Chondrocyte (in vitro differentiated cells): ENCODE measurements around the gene PGAM5. TPM values are rescaled to one million over a fixed set of nuclear protein-coding genes. Genes with fewer than 3 reads are reported as not detected.

ENCODE experiments used
- DNase-seq: peaks from one replicate; pipeline ENCODE4 v3.0.0; 2021; ENCODE audit warnings: mixed read lengths, low spot score
- H3K27ac Mint-ChIP-seq: one replicate; pipeline ENCODE4 v1.8.0; 2021; ENCODE audit warnings: mild to moderate bottlenecking, moderate library complexity, mixed read lengths; ENCODE audit not compliant: unreplicated experiment
- H3K27me3 Mint-ChIP-seq: 2 replicates; pipeline ENCODE4 v1.8.0; 2021; ENCODE audit warnings: low read depth, mixed read lengths
- H3K36me3 Mint-ChIP-seq: 2 replicates; pipeline ENCODE4 v1.8.0; 2021; ENCODE audit warnings: low read depth, mixed read lengths
- H3K4me1 Mint-ChIP-seq: 2 replicates; pipeline ENCODE4 v1.8.0; 2021; ENCODE audit warnings: low read depth, mild to moderate bottlenecking, mixed read lengths
- H3K4me3 Mint-ChIP-seq: one replicate; pipeline ENCODE4 v1.8.0; 2021; ENCODE audit warnings: mild to moderate bottlenecking, moderate library complexity, mixed read lengths; ENCODE audit not compliant: unreplicated experiment
- H3K9me3 Mint-ChIP-seq: 2 replicates; pipeline ENCODE4 v1.8.0; 2021; ENCODE audit warnings: low read depth, mixed read lengths
- total RNA-seq: library from RNA; stranded (reverse); gene quantifications from 3 replicates; pipeline ENCODE4 v1.2.1, GENCODE V29; 2021
- TF ChIP-seq, protein P1 (sequence below): fragments of 200-600 bp; sonication (generic); IDR thresholded peaks from 2 replicates; pipeline ENCODE4 v1.5.0; 2021; ENCODE audit warnings: antibody characterized with exemption, mild to moderate bottlenecking, moderate library complexity

The PGAM5 gene
- total RNA-seq, 1 donor from 2014 or later, result 18.8 TPM

DNA sequence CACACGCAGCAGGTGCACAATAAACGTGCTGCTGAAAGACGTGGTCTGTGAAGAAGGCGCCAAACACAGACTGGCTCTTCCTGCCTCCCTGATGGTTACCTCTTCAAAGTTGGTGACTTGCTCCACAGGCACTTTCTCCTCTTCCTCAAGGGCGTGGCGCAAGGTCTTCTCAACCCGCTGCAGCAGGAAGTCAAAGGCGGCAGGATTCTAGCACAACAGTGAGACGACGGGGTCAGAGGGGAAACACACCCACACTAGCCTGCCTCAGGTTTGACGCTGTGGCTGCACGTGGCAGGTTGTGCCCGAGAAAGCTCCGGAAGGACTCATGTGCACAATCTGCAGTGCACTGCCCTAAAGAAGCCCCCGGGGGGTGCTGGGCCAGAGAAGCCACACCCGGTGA is 38.5 kb upstream of the PGAM5 start:
- no peaks in the 10 kb centered on the region for H3K4me1 Mint-ChIP-seq
- H3K27me3 Mint-ChIP-seq, result no peaks in the 10 kb centered on the region
- H3K27ac Mint-ChIP-seq, result no peak overlapping the region
- no peak for DNase-seq
- peaks cover 30% of the 10 kb centered on the region for H3K36me3 Mint-ChIP-seq
- TF ChIP-seq, protein P1, sequence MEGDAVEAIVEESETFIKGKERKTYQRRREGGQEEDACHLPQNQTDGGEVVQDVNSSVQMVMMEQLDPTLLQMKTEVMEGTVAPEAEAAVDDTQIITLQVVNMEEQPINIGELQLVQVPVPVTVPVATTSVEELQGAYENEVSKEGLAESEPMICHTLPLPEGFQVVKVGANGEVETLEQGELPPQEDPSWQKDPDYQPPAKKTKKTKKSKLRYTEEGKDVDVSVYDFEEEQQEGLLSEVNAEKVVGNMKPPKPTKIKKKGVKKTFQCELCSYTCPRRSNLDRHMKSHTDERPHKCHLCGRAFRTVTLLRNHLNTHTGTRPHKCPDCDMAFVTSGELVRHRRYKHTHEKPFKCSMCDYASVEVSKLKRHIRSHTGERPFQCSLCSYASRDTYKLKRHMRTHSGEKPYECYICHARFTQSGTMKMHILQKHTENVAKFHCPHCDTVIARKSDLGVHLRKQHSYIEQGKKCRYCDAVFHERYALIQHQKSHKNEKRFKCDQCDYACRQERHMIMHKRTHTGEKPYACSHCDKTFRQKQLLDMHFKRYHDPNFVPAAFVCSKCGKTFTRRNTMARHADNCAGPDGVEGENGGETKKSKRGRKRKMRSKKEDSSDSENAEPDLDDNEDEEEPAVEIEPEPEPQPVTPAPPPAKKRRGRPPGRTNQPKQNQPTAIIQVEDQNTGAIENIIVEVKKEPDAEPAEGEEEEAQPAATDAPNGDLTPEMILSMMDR, result no peak
- no peaks in the 10 kb centered on the region for H3K9me3 Mint-ChIP-seq
- H3K4me3 Mint-ChIP-seq, result no peak overlapping the region

DNA sequence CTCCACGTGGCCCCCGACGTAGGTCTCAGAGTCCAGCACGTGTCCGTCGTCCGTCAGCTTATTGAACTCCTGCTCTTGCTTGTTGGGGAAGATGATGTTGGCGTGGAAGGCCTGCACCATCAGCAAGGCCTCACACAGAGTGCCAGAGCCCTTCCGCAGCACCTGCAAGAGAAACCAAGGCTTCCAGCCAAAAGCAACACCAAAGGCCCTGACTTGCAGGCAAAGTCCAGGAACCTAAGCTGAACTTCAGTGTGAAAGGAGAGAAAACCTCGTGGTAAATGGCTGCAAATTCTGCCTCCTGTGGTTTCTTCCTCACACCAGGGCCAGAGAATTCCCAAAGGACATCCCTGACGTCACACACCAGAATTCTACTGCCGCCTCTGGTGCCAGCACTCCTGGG is 38.0 kb upstream of the PGAM5 start:
- no peak overlapping the region for H3K4me3 Mint-ChIP-seq
- H3K27me3 Mint-ChIP-seq, result no peaks in the 10 kb centered on the region
- H3K4me1 Mint-ChIP-seq, result no peaks in the 10 kb centered on the region
- H3K27ac Mint-ChIP-seq, result no peak overlapping the region
- H3K9me3 Mint-ChIP-seq, result no peaks in the 10 kb centered on the region
- peak; percentile 44 for DNase-seq
- peaks cover 30% of the 10 kb centered on the region for H3K36me3 Mint-ChIP-seq
- TF ChIP-seq, protein P1, result no peak

DNA sequence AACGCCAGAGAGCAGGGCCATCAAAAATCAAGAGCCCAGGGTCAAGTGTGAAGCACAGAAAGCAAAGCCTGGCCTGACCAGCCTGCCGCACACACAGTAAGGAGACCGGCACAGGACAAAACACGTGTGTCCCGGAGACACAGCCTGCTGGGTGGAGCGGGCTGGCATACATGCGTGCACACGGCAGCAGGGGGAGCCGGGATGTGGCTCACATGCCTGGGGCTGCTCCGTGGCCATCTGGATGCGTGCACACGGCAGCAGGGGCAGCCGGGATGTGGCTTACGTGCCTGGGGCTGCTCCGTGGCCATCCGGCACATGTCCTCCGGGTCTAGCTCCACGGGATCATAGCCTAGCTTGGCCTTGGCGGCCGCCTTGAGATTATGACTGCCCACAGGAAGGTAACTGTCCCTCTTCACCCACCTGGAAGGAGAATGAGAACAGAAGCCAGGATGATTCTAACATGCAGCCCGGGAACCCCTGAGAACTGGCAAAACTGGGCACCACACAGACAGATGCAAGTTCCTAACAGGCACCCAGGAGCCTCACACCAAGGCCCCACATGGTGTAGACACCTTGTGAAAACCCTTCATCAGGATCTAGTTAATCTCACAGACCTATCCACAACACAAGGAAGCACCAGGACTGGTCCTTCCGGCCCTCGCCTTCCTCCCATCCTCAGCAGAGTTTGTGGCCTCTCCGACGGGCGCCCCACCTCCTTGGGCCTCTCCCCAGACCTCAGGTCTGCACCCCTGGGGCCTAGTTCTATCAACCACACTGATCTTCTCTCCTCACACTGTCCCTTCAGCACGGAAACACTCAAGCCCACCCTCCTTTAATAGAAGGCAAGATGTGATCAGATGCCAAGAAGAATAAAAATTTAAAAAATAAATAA is 37.1 kb upstream of the PGAM5 start:
- Mint-ChIP-seq H3K36me3 (peaks cover 28% of the 10 kb centered on the region), H3K9me3 (no peaks in the 10 kb centered on the region), H3K27me3 (no peaks in the 10 kb centered on the region), H3K4me1 (no peaks in the 10 kb centered on the region), H3K27ac (no peak overlapping the region), H3K4me3 (no peak overlapping the region)
- TF ChIP-seq, protein P1, result no peak
- DNase-seq, result peak; percentile 33

DNA sequence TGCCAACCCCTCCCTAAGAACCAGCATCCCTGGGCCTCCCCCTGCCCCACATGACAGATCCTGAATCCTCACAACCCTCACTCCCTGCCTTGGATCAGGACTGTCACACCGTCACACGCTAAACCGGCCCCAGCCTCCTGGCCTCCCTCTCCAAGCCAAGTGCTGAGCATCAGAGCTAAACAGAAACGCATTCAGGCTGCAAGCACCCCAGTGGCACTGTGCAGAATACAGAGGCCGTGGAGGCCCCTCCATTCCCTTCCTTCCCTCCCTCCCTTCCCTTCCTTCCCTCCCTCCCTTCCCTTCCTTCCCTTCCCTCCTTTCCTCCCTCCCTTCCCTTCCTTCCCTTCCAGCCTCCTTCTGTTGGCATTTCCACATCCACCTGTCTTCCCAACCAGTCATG is 36.1 kb upstream of the PGAM5 start:
- Mint-ChIP-seq H3K4me3 (no peak overlapping the region), H3K4me1 (no peaks in the 10 kb centered on the region), H3K9me3 (no peaks in the 10 kb centered on the region), H3K27me3 (no peaks in the 10 kb centered on the region), H3K27ac (no peak overlapping the region), H3K36me3 (peaks cover 25% of the 10 kb centered on the region)
- TF ChIP-seq, protein P1, result no peak
- DNase-seq, result no peak

DNA sequence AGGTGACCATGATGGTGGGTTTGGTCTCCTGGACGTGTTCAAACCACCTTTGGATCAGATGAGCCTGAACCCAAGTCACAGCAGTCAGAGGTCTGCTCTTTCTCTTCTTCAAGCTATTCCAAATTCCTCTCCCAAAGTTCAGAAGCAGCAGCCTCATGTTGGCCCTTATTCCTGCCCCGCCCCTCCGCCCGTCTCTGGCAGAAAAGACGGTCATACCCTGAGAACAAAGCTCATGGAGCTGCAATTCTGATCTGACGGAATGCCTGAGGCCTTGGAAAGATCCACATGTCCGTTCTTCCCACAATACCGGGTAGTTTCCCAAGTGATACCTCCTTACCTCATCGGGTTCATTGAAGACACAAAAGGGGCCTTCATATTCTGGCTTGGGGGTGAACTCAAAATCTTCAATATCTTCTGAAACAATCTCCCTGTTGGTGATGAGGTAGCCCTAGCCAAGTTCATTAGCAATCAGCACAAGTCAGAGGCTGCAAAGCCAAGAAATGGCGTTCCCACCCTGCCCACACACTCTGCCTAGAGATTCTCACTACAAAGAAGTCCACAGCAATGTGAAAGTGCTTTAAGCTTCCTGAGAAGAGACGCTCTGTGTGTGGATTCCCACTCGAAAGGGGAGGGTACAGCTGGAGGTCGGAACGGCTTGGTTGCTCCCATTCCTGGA is 34.7 kb upstream of the PGAM5 start:
- no peak for DNase-seq
- Mint-ChIP-seq H3K4me3 (no peak overlapping the region), H3K9me3 (no peaks in the 10 kb centered on the region), H3K4me1 (no peaks in the 10 kb centered on the region), H3K36me3 (peaks cover 22% of the 10 kb centered on the region), H3K27ac (no peak overlapping the region), H3K27me3 (no peaks in the 10 kb centered on the region)
- TF ChIP-seq, protein P1, result no peak
